ENCODE data around the gene F10.
"Not testable (repeated sequence)": the region's sequence is repeated elsewhere in the genome, so short reads cannot be mapped to it uniquely, and the experiment has no call there.

Gene F10

DNA sequence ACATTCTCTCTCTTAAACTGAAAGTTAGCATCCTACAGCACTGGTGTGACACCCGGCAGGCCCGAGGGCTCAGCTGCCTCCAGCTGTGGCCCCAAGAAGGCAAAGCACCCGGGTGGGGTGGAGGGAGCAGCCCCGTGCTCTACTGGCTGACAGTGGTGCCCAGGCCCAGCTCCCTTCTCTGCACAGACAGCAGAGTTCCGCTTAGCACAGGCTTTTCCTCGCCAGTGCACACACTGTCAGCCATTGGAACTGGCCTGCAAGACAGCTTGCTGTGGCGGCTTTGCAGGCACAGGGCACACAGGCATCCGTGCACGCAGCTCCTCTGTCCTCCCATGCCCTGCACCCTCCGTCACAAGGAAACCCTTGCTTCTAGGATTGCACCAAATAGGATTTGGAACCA, 20.3 kb upstream of the F10 start:
- not testable (repeated sequence) for DNase-seq (ENCODE audit: low read depth)

DNA sequence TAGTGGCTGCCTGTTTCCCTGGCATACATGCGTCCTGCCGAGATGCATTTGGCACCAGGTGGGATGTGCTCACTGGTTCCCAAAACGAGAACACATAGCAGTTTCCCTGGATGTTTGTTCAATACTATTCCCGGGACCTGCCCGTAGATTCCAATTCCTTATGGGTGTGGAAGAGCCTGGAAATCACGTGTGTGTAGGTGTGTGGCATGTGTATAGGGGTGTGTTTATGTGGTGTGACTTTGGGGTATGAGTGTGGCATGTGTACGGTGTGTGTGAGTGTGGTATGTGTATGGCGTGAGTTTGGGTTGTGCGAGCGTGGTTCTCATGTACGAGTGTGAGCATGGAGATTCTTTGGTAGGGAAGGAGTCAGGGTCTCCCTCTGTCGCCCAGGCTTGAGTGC, 19.9 kb upstream of the F10 start:
- no peak for DNase-seq (ENCODE audit: low read depth)

DNA sequence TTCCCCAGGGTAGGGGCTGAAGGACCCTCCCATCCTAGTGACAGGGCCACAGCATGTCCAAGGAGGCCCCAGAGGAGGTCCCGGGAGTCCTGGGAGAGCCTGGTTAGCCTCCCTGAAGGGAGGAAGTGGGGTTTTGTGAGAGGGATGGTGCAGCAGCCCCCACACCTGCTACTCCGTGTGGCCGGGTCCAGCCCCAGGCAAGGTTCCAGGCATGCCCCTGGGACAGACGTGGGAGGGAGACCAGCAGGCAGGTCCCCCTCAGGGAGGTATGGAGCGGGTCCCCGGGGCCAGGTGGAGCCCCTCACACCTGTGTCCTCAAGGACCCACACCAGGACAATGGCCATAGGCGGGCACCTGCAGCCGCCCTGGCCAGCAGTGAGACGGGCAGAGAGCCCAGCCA, 19.0 kb upstream of the F10 start:
- DNase-seq (ENCODE audit: low read depth): no peak

DNA sequence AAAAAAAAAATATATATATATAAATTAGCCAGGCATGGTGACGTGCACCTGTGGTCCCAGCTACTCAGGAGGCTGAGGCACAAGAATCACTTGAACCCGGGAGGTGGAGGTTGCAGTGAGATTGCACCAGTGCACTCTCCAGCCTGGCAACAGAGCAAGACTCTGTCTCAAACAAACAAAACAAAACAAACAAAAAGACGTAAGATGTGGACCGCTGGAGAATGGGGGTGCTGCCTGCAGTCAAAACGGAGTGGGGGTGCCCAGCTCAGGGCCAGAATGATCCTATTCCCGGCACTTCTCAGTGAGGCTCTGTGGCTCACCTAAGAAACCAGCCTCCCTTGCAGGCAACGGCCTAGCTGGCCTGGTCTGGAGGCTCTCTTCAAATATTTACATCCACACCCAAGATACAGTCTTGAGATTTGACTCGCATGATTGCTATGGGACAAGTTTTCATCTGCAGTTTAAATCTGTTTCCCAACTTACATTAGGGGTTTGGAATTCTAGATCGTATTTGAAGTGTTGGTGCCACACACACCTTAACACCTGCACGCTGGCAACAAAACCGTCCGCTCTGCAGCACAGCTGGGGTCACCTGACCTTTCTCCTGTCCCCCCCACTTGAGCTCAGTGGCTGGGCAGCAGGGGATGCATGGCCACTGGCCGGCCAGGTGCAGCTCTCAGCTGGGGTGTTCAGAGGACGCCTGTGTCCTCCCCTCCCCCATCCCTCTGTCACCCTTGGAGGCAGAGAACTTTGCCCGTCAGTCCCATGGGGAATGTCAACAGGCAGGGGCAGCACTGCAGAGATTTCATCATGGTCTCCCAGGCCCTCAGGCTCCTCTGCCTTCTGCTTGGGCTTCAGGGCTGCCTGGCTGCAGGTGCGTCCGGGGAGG, 17.3 kb upstream of the F10 start, which contains the start of gene F7:
TSS of gene F7 (plus strand) at position 760 of the 889 bp plus-strand sequence. CDS start at position 811, 51 bp downstream.
- DNase-seq (ENCODE audit: low read depth): no peak

DNA sequence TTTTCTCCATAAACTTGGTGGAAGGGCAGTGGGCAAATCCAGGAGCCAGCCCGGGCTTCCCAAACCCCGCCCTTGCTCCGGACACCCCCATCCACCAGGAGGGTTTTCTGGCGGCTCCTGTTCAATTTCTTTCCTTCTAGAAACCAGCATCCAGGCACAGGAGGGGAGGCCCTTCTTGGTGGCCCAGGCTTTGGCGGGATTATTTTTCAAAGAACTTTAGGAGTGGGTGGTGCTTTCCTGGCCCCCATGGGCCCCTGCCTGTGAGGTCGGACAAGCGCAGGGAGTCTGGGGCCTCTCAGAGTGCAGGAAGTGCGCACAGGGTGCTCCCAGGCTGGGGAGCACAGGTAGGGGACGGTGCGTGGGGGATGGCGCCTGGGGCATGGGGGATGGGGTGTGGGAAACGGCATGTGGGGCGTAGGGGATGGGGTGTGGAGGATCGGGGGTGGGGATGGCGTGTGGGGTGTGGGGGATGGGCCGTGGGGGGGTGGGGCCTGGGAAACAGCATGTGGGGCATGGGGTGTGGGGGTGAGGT, 16.6 kb upstream of the F10 start:
- DNase-seq (ENCODE audit: low read depth): no peak

DNA sequence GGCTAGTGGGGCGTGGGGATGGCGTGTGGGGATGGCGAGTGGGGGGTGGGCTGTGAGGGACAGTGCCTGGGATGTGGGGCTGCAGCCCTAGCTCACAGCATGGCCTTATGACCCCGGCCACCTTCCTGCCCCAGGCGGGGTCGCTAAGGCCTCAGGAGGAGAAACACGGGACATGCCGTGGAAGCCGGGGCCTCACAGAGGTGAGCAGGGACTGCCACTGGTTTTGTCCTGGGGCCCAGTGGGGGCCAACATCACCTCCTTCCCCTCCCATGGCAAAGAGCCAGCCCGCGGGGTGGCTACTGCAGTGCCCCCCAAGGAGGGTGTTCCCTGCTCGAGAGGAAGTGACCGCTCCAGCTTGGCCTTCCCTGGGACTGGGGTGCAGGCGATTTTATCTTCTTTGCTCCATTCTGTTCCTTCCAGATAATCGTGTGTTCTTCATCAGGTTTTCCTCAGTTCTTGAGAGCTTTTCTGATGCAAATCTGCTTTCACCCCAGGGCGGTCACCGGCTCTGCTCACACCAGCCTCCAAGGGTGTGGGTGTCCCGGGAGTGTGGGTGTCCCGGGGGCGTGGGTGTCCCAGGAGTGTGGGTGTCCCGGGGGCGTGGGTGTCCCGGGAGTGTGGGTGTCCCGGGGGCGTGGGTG, 15.8 kb upstream of the F10 start:
- DNase-seq (ENCODE audit: low read depth): no peak

DNA sequence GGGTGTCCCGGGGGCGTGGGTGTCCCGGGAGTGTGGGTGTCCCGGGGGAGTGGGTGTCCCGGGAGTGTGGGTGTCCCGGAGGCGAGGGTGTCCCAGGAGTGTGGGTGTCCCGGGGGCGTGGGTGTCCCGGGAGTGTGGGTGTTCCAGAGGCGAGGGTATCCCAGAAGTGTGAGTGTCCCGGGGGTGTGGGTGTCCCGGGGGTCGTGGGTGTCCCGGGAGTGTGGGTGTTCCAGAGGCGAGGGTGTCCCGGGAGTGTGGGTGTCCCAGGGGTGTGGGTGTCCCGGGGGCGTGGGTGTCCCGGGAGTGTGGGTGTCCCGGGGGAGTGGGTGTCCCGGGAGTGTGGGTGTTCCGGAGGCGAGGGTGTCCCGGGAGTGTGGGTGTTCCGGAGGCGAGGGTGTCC, 14.1 kb upstream of the F10 start:
- DNase-seq (ENCODE audit: low read depth): not testable (repeated sequence)

DNA sequence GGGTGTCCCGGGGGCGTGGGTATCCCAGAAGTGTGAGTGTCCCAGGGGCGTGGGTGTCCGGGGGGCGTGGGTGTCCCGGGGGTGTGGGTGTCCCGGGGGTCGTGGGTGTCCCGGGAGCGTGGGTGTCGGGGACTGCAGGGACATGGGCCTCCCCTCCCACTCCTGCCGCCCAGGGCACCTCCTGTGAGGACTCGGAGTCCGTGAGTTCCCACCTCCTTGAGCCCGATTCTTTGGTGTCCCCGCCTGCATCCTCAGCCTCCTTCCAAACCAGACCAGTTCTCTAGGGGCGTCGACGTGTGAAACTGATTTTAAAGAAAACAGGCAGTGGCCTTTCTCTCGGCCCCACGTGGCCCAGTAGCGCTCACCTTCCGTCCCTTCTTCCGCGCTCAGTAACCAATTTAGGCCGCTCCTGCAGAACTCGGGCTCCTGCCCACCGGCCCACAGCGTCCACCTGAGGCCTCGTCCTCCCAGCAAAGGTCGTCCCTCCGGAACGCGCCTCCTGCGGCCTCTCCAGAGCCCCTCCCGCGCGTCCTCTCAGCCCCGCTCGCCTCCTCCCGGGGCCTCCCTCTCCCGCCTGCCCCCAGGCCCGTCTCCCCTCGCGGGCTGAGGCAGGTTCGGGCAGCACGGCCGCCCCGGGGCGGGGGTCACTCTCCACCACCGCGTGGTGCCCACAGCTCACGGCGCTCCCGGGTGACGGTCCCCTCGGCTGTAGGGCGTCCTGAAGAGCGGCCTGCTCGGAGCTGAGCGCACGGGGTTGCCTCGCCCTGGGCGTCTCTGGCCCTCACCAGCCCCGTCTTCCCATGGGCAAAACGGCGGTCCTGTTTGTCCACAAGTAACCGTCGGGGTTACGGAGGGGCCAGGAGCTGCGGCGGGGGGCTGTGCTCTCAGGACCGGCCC, 13.2 kb upstream of the F10 start:
- no peak for DNase-seq (ENCODE audit: low read depth)

DNA sequence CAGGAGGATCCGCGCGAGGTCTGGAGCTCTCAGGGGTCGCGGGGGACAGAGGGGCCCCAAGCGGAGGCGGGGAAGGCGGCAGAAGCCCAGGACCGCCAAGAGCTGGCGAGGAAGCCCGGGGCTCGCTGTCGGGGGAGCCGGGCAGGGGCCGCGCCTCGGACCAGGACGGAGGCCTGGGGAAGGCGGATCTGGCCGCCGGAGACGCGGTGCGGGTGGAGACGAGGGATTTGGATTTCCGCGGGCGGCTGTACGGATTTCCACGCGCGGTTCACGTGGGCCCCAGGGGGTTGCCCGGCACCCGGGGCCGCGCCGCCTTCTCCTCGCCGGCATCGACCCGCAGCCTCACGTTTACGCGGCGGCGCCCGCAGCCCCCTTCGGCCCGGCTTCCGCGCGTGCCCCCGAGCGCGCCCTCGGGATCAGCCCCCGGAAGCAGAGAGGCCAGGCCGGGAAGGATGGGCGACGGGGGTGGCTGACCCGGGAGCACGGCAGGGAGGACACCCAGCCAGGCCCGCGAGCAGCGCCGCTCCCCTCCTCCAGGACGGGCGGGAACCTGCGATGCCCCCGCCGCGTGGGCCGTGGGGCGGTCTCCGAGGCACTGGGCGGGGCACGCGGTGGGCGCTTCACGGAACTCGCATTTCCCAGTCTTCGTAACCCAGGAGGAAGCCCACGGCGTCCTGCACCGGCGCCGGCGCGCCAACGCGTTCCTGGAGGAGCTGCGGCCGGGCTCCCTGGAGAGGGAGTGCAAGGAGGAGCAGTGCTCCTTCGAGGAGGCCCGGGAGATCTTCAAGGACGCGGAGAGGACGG, 12.3 kb upstream of the F10 start:
- DNase-seq (ENCODE audit: low read depth): no peak

DNA sequence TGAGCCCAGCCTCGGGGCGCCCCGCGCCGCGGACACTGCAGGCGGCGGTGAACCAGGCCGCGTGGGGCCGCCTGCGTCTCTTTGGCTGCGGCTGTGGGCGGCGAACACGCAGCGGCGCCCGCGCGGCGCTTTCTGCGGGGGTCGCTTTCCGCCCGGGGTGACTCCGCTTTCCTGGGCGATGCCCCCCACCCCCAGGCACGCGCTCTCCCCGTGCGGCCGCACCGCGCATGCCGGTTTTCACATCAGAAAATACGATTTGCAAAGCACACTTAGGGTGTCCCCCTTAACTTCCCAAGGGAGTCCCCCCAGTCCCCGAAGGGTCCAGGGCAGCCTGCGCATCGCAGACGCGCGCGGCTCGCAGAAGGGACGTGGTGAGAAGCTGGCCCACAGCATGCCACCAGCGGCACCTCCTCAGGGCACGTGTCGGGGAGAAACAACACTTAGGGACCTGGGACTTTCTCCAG, 11.7 kb upstream of the F10 start:
- DNase-seq (ENCODE audit: low read depth): no peak

DNA sequence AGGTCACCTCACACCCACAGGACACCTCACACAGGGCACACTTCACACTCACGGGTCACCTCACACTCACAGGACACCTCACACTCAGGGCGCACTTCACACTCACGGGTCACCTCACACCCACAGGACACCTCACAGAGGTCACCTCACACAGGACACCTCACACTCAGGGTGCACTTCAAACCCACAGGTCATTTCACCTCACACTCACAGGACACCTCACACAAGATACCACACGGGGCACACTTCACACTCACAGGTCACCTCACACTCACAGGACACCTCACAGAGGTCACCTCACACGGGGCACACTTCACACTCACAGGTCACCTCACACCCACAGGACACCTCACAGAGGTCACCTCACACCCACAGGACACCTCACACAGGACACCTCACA, 10.8 kb upstream of the F10 start:
- not testable (repeated sequence) for DNase-seq (ENCODE audit: low read depth)

DNA sequence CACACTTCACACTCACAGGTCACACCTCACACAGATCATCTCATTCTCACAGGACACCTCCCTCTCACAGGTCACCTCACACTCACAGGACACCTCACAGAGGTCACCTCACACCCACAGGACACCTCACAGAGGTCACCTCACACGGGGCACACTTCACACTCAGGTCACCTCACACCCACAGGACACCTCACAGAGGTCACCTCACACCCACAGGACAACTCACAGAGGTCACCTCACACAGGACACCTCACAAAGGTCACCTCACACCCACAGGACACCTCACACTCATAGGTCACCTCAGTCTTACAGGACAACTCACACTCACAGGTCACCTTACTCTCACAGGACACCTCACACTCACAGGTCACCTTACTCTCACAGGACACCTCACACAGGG, 10.1 kb upstream of the F10 start:
- DNase-seq (ENCODE audit: low read depth): not testable (repeated sequence)

DNA sequence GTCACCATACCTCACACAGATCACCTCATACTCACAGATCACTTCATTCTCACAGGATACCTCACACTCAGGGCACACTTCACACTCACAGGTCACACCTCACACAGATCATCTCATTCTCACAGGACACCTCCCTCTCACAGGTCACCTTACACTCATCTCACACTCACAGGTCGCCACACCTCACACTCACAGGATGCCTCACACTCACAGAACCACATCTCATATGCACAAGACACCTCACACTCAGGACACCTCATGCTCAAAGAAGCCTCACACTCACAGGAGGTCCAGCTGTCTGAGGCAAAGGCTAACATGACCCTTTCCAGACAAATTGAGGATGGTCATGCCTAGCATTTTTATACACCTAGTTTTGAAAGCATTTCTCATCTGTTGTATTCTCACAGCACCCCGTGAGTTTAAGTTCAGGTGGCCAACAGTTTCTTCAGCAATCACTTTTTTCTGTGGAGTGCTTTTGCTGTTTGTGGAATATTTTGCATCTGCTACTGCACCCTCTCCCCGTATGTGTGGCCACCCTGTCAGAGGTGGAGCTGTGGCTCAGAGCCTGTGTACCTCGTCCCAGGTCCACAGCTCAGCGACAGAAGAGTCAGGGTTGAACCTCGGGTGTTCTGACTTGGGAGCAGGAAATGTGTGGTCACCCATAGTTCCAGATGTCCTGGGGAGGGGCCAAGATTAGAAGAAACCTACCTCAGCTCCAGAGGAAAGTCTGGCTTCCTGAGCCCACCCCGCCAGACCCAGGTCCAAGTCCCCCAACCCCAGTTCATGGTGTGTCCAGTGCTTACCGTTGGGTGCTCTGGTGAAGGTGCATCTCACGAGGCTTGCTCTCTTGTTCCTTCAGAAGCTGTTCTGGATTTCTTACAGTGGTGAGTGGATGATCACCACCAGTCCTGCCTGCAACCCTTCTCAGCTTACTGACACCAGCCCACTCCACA, 9.4 kb upstream of the F10 start:
- DNase-seq (ENCODE audit: low read depth): no peak

DNA sequence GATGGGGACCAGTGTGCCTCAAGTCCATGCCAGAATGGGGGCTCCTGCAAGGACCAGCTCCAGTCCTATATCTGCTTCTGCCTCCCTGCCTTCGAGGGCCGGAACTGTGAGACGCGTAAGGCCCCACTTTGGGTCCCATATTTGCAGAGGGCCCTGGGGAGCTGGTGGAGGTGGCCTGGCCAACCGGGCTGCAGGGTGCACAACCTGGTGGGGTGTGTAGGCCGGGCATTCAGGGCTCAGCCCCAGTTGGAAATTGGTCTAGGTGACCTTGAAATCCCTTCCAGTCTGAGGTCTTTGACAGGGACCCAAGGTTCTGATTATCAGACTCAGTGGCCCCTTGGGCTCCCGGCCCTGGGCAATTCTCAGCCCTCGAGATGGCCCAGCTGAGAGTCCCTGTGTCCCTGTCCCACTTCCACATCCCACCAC, 8.7 kb upstream of the F10 start:
- DNase-seq (ENCODE audit: low read depth): no peak

DNA sequence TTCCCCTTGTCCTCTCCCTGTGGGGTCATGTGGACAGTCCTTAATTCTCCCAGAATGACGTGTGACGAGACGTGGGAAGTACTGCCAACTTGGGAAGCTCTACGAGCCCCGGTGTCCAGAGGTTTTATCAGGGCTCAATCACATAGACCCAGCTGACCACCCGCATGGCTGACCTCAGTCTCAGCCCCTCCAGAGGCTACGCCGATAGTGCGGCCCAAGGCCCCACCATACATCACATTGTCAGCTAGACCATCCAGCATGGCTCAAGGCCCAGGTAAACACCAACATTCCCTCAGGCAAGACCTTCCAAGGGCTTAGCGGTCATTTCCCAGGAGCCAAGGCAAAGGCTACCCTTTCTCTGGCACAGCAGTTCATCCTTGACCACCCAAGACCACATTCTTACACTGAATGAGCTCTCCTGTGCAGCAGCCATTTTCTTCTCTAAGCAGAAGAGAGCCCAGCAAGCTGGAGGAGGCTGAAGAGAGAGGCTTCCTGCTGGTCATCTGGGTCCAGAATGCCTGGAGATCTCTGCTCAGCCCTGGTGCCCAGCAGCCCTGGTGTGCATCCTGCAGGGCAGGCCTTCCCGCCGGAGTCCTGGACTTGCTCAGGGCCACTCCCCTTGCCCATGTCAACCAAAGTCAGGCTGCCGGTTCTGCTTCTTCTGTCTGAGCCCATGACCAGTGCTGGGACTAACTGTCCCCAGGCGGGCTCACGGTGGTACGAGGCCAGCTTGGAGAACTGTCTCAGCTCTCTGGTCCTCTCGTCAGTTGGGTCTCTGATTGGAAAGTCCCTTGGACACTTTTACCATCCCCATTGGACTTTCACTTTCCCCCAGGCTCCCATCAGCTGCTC, 7.9 kb upstream of the F10 start:
- no peak for DNase-seq (ENCODE audit: low read depth)

DNA sequence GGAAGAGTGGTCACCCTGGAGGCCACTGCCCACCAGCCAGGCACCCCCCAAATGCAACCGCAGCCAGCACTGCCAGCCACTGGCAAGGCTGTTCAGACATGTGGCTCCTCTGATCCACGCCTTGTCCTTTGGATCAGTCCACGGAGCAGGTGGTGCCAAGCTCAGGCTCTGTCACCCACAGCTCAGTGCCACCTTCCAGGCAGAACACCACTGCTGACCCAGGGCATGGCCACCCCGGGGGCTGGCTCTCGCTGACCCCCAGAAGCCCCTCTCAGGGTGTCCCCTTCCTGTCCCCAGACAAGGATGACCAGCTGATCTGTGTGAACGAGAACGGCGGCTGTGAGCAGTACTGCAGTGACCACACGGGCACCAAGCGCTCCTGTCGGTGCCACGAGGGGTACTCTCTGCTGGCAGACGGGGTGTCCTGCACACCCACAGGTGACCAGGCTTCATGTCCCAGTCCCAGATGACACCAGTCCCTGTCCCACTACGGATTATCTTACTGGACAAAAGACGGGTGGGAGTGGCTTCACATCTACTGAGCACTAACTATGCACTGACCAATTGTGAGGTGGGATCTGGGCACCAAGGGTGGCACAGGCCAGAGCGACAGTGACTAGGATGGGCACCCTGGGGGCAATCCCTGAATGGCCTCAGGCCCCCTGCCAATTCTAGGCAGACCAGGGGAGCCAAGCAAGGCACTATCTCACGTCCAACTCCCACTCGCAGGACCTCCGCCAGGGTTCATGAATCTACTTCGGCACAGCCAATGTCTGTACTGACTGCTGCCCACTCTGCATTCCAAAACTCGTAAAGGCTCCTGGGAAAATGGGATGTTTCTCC, 7.0 kb upstream of the F10 start:
- DNase-seq (ENCODE audit: low read depth): no peak

DNA sequence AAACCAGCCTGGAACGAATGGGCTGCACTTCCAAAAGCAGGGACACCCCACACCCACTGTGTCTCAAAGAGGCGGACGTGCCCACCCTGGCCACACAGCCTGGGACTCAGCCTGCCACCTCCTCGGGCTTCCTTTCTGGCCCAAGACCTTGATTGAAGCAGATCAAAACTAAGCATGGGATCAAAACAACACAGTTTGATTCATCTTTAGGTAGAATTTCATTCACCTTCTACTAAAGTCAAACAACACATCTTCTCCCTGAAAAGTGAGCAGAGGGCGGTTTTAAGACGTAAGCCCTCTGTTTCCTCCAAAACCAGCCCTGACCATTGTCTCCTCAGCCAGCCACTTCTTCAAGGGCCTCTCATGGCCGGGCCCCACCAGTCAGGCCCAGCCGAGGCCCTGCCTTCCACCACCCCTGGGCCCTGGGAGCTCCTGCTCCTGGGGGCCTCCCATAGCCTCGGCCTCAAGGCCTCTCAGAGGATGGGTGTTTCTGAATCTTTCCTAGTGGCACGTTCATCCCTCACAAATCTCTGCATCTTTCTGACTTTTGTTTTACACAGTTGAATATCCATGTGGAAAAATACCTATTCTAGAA, 6.3 kb upstream of the F10 start:
- no peak for DNase-seq (ENCODE audit: low read depth)

DNA sequence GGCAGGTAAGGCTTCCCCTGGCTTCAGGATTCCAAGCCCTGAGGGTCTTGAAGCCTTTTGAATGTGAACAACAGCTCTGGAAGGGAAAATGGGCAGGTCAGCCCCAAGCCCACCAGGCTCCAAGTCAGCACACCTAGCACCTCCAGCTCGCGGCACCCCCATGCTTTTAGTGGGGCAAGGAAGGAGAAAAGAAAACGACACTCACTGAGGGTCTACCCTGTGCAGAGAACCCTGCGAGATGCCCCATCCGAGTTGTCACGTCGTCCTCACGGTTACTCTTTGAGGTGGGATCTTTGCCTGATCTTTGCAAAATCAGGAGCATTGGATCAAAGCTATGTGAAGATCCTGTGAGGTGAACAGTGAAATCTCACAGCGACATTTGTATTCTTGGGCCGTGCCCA, 5.7 kb upstream of the F10 start:
- DNase-seq (ENCODE audit: low read depth): no peak

All from activated T-helper 1 cell treated with Interleukin-2 at 50 U/mL for 16 hours (primary cell).